NOMO-1 treated with dmso at 0.1 percent for 144 hours (cell line): ENCODE measurements around the gene HOXD3.
A peak's percentile ranks its signal among the peaks of the same experiment; 100 is the strongest.

Source experiments
- DNase-seq: peaks from one replicate; lab custom pipeline; 2025; ENCODE audit not compliant: unreplicated experiment; lab: John Stamatoyannopoulos, UW

HOXD3 gene

GRCh38 chr2:176156807-176157498 is at the start of gene HOXD3:
Gene HOXD3 (plus strand): TSS chr2:176157307. CDS start chr2:176169115, 11,808 bp downstream.
- DNase-seq, result no peak

- DNase-seq, result no peak
These were observed 49.4 kb upstream of the HOXD3 start for GRCh38 chr2:176107731-176108181.

GRCh38 chr2:176109192-176109901 is 47.8 kb upstream of the HOXD3 start:
- no peak for DNase-seq

- DNase-seq, result no peak
These were observed 47.2 kb upstream of the HOXD3 start for GRCh38 chr2:176109946-176110345.

- no peak for DNase-seq
These were observed 46.4 kb upstream of the HOXD3 start for GRCh38 chr2:176110415-176111308.

- no peak for DNase-seq
These were observed 45.8 kb upstream of the HOXD3 start for GRCh38 chr2:176111309-176111663.

- no peak for DNase-seq
These were observed 45.2 kb upstream of the HOXD3 start for GRCh38 chr2:176111846-176112374.

- no peak for DNase-seq
These were observed 44.5 kb upstream of the HOXD3 start for GRCh38 chr2:176112375-176113302.

- no peak for DNase-seq
These were observed 42.8 kb upstream of the HOXD3 start for GRCh38 chr2:176114120-176114929.

GRCh38 chr2:176114930-176115625 is 42.0 kb upstream of the HOXD3 start:
- no peak for DNase-seq

GRCh38 chr2:176115883-176116813 is 41.0 kb upstream of the HOXD3 start, which contains the start of gene HOXD10:
Gene HOXD10 (plus strand): TSS chr2:176116778. CDS start chr2:176116834, 56 bp downstream.
- no peak for DNase-seq

GRCh38 chr2:176117162-176117822 is 39.8 kb upstream of the HOXD3 start:
- DNase-seq, result no peak

- no peak for DNase-seq
These were observed 39.2 kb upstream of the HOXD3 start for GRCh38 chr2:176117823-176118371.

- peak; percentile 22 for DNase-seq
These were observed 38.3 kb upstream of the HOXD3 start for GRCh38 chr2:176118601-176119339.

- no peak for DNase-seq
These were observed 36.5 kb upstream of the HOXD3 start for GRCh38 chr2:176120364-176121189.
